Fibroblast of skin of right biceps (primary cell): ENCODE measurements around the gene HRH4.

Experiments used
- DNase-seq: peaks from one replicate; pipeline ENCODE4 v3.0.0-alpha.2; 2013

Gene HRH4

GRCh38 chr18:24466771-24467170 lies 6.3 kb downstream of the HRH4 start:
- no peak for DNase-seq

- DNase-seq, result no peak
Measured at GRCh38 chr18:24470022-24470618, 9.7 kb downstream of the HRH4 start.

GRCh38 chr18:24470805-24471204 lies 10.4 kb downstream of the HRH4 start:
- DNase-seq, result no peak

GRCh38 chr18:24472591-24472990 lies 12.2 kb downstream of the HRH4 start:
- no peak for DNase-seq

- DNase-seq, result no peak
Measured at GRCh38 chr18:24474406-24474805, 14.0 kb downstream of the HRH4 start.

GRCh38 chr18:24475926-24476589 lies 15.6 kb downstream of the HRH4 start:
- no peak for DNase-seq

- no peak for DNase-seq
Measured at GRCh38 chr18:24479371-24479770, 18.9 kb downstream of the HRH4 start.

- no peak for DNase-seq
Measured at GRCh38 chr18:24482821-24483220, 22.4 kb downstream of the HRH4 start.

GRCh38 chr18:24485681-24486080 lies 25.2 kb downstream of the HRH4 start:
- DNase-seq, result no peak

GRCh38 chr18:24486684-24487083 lies 26.2 kb downstream of the HRH4 start:
- no peak for DNase-seq

- peak; percentile 26 for DNase-seq
Measured at GRCh38 chr18:24488824-24489493, 28.5 kb downstream of the HRH4 start.

- peak; percentile 52 for DNase-seq
Measured at GRCh38 chr18:24490539-24490938, 30.1 kb downstream of the HRH4 start.

GRCh38 chr18:24491927-24492834 lies 31.7 kb downstream of the HRH4 start:
- no peak for DNase-seq

GRCh38 chr18:24494586-24494985 lies 34.1 kb downstream of the HRH4 start:
- no peak for DNase-seq

GRCh38 chr18:24497031-24497754 lies 36.8 kb downstream of the HRH4 start:
- peak; percentile 84 for DNase-seq

GRCh38 chr18:24499814-24500213 lies 39.4 kb downstream of the HRH4 start:
- peak; percentile 87 for DNase-seq

GRCh38 chr18:24500217-24500616 lies 39.8 kb downstream of the HRH4 start:
- peak; percentile 60 for DNase-seq

GRCh38 chr18:24500766-24501165 lies 40.3 kb downstream of the HRH4 start:
- peak; percentile 51 for DNase-seq

- no peak for DNase-seq
Measured at GRCh38 chr18:24502667-24503523, 42.5 kb downstream of the HRH4 start.

- DNase-seq, result no peak
Measured at GRCh38 chr18:24504401-24504800, 44.0 kb downstream of the HRH4 start.

GRCh38 chr18:24506175-24506574 lies 45.7 kb downstream of the HRH4 start:
- DNase-seq, result no peak

GRCh38 chr18:24509435-24509834 lies 49.0 kb downstream of the HRH4 start:
- DNase-seq, result no peak
